Colonic mucosa (tissue), 4 donors: Measurements from ENCODE around the gene PCYOX1L. TPM values are rescaled to one million over a fixed set of nuclear protein-coding genes. Genes with fewer than 3 reads are reported as not detected.

Experiments
- DNase-seq: peaks from one replicate; pipeline ENCODE4 v3.0.0-alpha.2; 2020
- H3K27ac ChIP-seq: fragments of 200-600 bp; one replicate; pipeline ENCODE4 v1.8.0; 2021
- H3K27me3 ChIP-seq: fragments of 200-600 bp; one replicate; pipeline ENCODE4 v1.8.0; 2021
- H3K36me3 ChIP-seq: fragments of 200-600 bp; one replicate; pipeline ENCODE4 v1.8.0; 2021
- H3K4me1 ChIP-seq: fragments of 200-600 bp; one replicate; pipeline ENCODE4 v1.8.0; 2021; ENCODE audit warnings: mild to moderate bottlenecking
- H3K4me3 ChIP-seq: fragments of 200-600 bp; one replicate; pipeline ENCODE4 v1.8.0; 2021
- H3K9ac ChIP-seq, 2 donors: one replicate each; pipeline ENCODE4 v1.7.0; 2013; ENCODE audit warnings: control low read depth in 2 of 2, low read depth in 2 of 2, low read length in 2 of 2
- H3K9me3 ChIP-seq: fragments of 200-600 bp; one replicate; pipeline ENCODE4 v1.8.0; 2021
- CTCF ChIP-seq: fragments of 200-600 bp; IDR thresholded peaks from one replicate; pipeline ENCODE4 v1.8.0; 2022; ENCODE audit warnings: antibody characterized with exemption, mild to moderate bottlenecking
- intact Hi-C: fragments of 100-400 bp; cut with DNase I; formaldehyde crosslinking; loops from one replicate; pipeline ENCODE4 v1.14.1; 2022
- total RNA-seq, 2 donors: library from RNA; stranded (reverse); fragmentation: NEBNext Ultra II Directional in 1 of 2; extraction: Animal tissue kit (Norgen Biotek cat#: 25700) in 1 of 2; gene quantifications; one replicate each; pipeline ENCODE4 v1.2.1, GENCODE V29; 2021
- donor health status: healthy.
- donor health status: DM: no; HTN: no; CAD: no.
- donor health status: DM: no; HTN: no; CAD: no.

The PCYOX1L gene
- total RNA-seq, 2 donors from 2014 or later: 4.0 to 10.1 TPM

DNA sequence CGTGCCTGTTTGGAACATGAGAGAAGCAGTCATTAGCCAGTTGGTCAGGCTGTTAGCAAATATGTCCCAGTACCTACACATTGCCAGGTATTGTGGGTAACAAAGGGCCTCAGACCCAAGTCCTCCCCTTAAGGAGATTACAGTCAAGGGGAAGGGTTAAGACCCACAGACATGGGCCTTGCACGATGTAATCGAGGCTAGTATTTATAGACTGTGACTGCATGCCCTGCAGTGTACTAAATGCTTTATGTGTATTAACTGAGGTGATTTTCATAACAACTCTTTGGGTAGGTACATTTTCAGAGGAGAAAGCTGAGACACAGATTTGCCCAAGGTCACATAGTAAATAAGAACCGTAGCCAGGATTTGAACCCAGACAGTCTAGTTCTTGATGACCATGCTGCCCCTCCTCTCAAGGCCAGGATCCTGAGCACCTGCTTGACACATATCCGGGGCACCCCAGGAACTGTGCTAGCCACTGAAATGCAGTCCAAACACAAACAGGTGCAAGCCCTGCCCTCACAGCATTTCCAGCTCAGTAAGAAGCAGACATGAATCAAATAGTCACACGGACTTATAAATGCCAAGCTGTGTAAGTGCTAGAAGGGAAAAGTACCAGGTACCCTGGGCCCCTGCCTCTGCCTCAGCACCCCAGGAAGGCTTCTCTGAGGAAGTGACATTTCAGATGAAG, 44.5 kb upstream of the PCYOX1L start:
- intact Hi-C loops: no loop called here
- no peaks in the 10 kb centered on the region for H3K9me3 ChIP-seq
- no peak overlapping the region for H3K9ac ChIP-seq
- H3K36me3 ChIP-seq: no peaks in the 10 kb centered on the region
- DNase-seq: no peak
- no peaks in the 10 kb centered on the region for H3K27me3 ChIP-seq
- TF ChIP-seq CTCF: no peak
- no peaks in the 10 kb centered on the region for H3K4me1 ChIP-seq
- no peak overlapping the region for H3K4me3 ChIP-seq
- no peak overlapping the region for H3K27ac ChIP-seq

- intact Hi-C loops: loop anchor here (5.0 kb wide), 2 partner anchors 53 to 118 kb away; no protein-coding TSS in a partner anchor
- H3K36me3 ChIP-seq: no peaks in the 10 kb centered on the region
- H3K27me3 ChIP-seq: no peaks in the 10 kb centered on the region
These were observed 43.2 kb upstream of the PCYOX1L start for GRCh38 chr5:149314571-149315111.

DNA sequence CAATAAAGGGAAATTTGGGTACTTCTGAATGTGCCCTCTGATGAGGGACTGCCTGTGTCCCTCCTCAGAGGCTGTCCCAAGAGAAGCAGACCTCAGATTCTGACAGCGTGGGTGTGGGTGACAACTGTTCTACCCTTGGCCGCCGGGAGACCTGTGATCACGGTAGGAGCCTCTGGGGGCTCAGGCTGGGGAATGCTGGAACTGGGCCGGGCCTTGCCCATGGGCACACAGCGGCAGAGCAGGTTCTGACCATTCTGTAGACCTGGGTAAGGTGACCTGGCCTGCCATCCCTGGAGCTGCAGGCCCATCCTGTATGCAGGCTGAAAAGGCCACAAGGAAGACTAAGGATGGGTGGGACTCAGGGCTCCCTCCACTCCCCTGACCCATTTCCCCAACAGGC, 42.1 kb upstream of the PCYOX1L start:
- peaks cover 6% of the 10 kb centered on the region for H3K4me1 ChIP-seq
- H3K9ac ChIP-seq: no peak overlapping the region
- no peak for DNase-seq
- no peak for TF ChIP-seq CTCF
- H3K27ac ChIP-seq: no peak overlapping the region
- H3K9me3 ChIP-seq: no peaks in the 10 kb centered on the region
- no peak overlapping the region for H3K4me3 ChIP-seq
- no peaks in the 10 kb centered on the region for H3K36me3 ChIP-seq
- intact Hi-C loops: loop anchor here (5.0 kb wide), 2 partner anchors 52 to 117 kb away; no protein-coding TSS in a partner anchor
- no peaks in the 10 kb centered on the region for H3K27me3 ChIP-seq

More at GRCh38 chr5:149314571-149315111, 43.2 kb upstream of the PCYOX1L start:
- no peaks in the 10 kb centered on the region for H3K9me3 ChIP-seq
- no peaks in the 10 kb centered on the region for H3K4me1 ChIP-seq
- H3K9ac ChIP-seq: no peak overlapping the region
- no peak overlapping the region for H3K27ac ChIP-seq
- no peak for DNase-seq
- H3K4me3 ChIP-seq: no peak overlapping the region
- TF ChIP-seq CTCF: no peak

DNA sequence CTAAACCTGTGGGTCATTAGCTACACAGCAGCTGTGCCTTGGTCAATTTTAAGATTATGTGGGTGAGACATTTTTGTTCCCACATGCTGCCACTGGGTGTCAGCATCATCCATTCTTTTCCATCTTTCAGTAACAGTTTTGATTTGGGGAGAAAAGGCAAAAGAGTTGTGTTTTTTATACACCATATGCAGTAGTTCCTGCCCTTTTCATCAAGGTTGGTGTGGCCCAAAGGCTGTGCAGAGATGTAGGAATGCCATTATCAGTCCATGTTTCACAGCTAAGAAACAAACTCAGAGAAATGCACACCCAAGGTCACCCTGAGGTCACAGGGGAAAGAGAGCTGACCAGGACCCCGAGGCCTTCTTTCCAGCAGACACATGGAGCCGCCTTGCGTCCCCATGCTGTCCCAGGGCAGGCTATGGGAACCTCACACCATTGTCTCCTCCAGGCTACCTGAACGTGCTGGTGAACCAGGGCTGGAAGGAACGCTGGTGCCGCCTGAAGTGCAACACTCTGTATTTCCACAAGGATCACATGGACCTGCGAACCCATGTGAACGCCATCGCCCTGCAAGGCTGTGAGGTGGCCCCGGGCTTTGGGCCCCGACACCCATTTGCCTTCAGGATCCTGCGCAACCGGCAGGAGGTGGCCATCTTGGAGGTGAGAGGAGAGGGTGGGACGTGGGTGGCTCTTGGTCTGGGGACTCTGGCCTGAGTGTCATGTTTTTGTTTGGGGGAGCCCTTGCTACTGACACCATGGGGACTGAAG, 40.4 kb upstream of the PCYOX1L start:
- TF ChIP-seq CTCF: peak; percentile 75
- H3K27me3 ChIP-seq: no peaks in the 10 kb centered on the region
- no peaks in the 10 kb centered on the region for H3K36me3 ChIP-seq
- peaks cover 10% of the 10 kb centered on the region for H3K4me1 ChIP-seq
- no peak overlapping the region for H3K4me3 ChIP-seq
- H3K9ac ChIP-seq: peak overlapping the region in 1 of 2 donors; percentile 8
- no peak overlapping the region for H3K27ac ChIP-seq
- H3K9me3 ChIP-seq: no peaks in the 10 kb centered on the region
- intact Hi-C loops: loop anchor here (5.0 kb wide), 2 partner anchors 50 to 115 kb away; no protein-coding TSS in a partner anchor
- peak; percentile 41 for DNase-seq

DNA sequence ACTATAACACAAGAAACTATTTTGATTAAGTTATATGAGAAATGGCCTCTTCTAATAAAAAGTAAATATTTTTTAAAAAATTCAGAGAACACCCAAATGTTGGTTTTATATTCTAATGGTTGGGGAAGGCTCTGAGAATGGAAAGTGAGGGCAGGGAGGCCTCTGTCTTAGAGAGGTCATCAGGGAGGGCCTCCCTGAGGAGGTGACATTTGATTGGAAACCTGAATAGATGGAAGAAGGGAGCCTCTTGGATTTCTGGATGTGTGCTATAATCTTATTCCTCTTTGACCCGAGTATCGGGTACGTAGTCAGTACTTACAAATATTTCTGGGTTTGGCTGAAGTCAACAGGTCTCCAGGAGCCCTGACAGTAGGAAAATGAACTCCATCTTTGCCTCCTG, 38.7 kb upstream of the PCYOX1L start:
- intact Hi-C loops: loop anchor here (5.0 kb wide), 2 partner anchors 48 to 113 kb away; no protein-coding TSS in a partner anchor

More for the DNA sequence above, 38.7 kb upstream of the PCYOX1L start:
- Histone ChIP-seq H3K9me3 (no peaks in the 10 kb centered on the region), H3K4me3 (no peak overlapping the region), H3K9ac (no peak overlapping the region), H3K27me3 (no peaks in the 10 kb centered on the region), H3K36me3 (no peaks in the 10 kb centered on the region), H3K27ac (no peak overlapping the region), H3K4me1 (peaks cover 10% of the 10 kb centered on the region)
- no peak for TF ChIP-seq CTCF
- no peak for DNase-seq
